HCEC 1CT (cell line): ENCODE data around the gene STAG2.
"Not testable (repeated sequence)": the region's sequence is repeated elsewhere in the genome, so short reads cannot be mapped to it uniquely, and the experiment has no call there.

Experiments
- DNase-seq: peaks from one replicate; pipeline ENCODE4 v3.0.0-alpha.2; 2017

Gene STAG2

GRCh38 chrX:123961268-123962005 lies at the start of gene STAG2:
Gene STAG2 (plus strand): TSS chrX:123961706. CDS start chrX:124022628, 60,922 bp downstream.
- DNase-seq = peak; percentile 84

GRCh38 chrX:123917069-123917468 lies 44.4 kb upstream of the STAG2 start:
- DNase-seq = no peak

- DNase-seq = no peak
These were observed 43.3 kb upstream of the STAG2 start for GRCh38 chrX:123918106-123918721.

DNA sequence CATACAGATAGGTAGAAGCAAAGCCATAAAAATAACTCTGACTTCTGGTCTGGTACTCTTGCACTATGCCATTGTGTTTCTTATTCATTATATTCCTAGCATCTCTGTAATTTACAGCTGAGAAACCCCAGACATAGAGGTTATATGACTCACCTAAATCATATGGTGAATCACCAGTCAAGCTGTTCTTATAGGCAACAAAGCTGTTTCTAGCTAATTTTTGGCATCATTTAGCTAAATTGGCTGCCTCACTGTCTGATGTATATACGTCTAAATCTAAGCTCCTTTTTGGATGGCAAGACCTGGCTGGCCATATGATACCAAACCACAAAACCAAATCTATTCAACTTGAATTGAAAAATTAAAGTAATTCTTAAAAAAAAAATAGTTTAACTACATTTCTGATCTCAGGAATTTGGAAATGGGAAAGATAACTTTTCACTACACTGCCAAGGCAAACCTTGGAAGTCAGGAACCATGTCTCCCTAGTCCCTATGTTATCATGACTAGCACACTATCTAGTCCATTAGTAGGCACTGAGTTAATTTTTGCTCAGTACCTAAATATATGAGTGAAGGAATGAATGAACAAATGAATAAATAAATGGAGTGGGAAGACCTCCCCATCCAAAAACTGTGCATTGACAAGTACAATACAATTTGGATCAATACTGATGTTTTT lies 41.3 kb upstream of the STAG2 start:
- DNase-seq = peak; percentile 71

DNA sequence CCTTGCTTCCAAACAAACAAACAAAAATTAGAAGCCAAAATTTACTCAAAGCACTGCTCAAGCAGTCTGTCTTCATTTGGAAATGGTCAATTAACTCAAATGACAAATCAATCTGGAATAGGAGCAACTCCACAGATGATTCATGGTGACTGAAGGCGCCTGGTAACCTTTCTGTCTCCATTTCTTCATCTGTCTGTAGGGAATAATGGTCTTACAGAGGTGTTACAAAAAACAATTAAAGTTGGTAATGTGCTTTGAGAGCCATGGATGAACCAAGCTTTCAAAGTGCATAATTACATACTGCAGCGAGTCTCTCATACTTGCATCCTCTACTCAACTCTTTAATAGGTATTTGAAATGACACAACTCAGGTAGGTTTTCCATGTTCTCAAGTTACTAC lies 38.3 kb upstream of the STAG2 start:
- DNase-seq = no peak

GRCh38 chrX:123924186-123924585 lies 37.3 kb upstream of the STAG2 start:
- DNase-seq = no peak

DNA sequence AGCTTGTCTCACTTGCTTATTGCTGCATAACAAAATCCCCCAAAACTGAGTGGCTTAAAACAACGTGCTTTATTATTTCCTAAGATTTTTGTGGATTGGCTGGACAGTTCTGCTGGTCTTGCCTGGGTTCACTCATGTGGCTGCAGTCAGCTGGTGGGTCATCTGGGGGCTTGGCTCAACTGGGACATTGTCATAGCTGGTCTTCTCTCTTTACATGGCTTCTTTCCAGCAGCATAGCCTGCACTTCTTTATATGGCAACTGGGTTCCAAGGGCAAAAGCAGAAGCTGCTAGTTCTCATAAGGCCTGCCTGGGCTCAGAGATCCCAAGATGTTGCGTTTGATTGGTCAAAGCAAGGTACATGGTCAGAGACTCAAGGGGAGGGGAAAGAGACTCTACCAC lies 33.7 kb upstream of the STAG2 start:
- DNase-seq = no peak

- not testable (repeated sequence) for DNase-seq
These were observed 29.5 kb upstream of the STAG2 start for GRCh38 chrX:123932055-123932454.

DNA sequence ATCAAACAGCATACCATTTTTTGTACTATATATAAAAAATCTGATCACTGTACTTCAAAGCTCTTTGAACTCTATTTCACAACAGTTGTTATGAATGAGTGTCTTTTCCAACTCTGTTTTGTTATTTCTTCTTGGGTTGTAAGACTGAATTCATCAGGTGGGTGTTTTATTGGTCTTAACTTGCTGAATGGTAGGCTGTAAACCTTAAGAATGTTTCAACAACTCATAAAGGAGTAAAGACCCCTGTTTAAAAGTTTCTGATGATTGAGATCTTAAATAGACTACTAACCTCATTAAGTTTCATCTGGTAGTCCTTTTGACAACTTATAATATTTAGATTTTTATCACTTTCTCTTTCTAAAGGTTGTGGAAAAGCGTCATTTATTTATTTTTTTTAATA lies 18.4 kb upstream of the STAG2 start:
- DNase-seq = no peak

DNA sequence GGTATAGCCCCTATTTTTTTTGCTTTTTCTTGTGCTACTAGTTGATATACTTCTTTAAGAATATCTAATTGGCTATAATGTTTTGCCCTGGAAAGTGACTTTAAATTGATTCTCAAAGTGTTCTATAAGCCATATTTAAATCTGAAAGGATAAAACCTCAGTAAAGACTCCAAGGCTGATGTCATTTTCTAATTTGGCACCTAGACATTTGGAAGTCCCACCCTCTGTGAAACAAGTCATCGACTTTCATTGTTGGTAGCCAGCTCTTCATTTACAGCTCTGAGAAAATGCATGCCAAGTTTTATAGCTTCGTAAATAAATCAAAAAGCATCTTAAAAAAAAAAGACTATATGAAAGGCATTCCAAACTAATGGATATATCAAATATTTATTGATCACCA lies 18.0 kb upstream of the STAG2 start:
- no peak for DNase-seq

DNA sequence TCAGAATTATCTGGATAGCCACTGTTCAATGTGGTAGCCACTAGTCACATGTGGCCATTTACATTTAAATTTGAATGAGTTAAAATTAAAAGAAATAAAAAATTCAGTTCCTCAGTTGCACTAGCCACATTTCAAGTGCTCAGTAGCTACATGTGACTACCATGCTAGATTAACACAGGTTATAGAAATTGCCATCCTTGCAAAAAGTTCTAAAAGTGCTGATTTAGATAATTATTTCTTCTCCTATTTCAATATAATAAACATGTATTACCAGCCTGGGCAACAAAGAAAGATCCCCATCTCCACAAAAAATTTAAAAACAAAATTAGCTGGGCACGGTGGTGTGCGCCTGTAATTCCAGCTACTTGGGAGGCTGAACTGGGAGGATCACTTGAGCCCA lies 11.7 kb upstream of the STAG2 start:
- DNase-seq = no peak

GRCh38 chrX:123959281-123960063 lies 2.0 kb upstream of the STAG2 start:
- peak; percentile 40 for DNase-seq

DNA sequence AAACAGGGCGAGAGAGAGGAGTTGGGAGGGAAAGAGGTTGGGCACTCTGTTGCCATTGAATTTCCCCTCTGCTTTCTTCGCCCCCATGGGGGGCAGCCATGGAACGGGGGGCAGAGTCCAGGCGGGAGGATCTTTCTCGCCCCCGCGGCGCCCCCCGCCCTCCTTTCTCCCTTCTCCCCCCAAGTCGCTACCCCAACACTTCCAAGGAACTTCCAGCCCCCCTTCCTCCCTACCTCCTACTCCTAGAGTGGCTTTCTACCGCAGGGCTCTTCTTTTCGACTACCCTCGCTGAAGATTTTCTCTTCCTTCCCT lies 594 bp upstream of the STAG2 start:
- no peak for DNase-seq

DNA sequence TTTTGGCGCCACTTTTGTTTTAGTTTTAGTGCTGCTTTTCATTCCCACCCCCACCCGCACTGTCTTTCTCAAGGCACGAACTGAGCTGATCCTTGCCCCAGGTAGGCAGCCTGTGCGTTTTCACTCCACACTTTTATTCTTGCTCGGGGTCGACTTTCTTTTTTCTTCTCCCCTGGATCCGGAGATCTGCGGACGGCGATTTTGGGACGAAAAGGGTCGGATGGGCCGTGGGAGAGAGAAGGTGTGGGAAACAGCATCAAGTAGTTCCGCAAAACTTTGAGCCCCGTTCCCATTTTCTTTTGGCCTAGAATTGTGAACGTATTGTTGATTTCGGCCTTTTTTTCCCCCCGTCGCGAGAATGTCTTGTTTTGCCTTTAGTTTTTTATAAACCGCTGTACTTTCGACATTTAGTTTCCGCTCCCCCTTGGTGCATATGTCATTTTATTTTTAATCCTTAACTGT lies 531 bp downstream of the STAG2 start:
- peak; percentile 22 for DNase-seq

GRCh38 chrX:123962794-123963373 lies 1.4 kb downstream of the STAG2 start:
- DNase-seq = peak; percentile 92

DNA sequence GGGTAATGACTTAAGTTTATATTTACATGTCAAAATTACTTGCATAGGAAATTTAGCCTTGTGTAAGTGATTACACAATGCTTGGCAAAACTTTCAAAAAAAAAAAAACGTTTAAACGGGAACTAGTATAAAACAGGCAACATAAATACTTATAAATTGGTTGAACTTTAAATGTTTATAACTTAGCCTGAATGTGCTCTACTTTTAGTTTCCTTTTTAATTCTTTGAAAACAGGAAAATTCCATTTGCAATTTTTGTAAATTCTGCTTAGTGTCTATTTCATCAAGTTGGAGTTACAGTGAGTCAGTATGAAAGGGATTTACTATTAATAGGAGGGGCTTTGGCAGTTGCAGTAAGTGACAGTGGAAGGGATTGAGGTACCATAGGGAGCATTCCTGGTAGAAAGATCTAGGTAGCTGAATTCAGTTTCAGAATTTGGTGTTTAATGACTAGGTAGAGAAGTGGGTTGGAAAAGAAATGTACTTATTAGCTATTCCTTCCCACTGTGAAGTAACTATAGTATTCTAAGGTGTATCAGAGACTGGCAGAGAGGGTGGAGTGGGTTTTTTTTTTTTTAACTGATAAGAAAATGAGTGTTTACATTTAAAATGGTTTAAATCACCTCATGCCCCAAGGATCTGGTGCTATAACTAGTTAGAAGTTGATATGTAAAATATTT lies 2.8 kb downstream of the STAG2 start:
- peak; percentile 45 for DNase-seq

DNA sequence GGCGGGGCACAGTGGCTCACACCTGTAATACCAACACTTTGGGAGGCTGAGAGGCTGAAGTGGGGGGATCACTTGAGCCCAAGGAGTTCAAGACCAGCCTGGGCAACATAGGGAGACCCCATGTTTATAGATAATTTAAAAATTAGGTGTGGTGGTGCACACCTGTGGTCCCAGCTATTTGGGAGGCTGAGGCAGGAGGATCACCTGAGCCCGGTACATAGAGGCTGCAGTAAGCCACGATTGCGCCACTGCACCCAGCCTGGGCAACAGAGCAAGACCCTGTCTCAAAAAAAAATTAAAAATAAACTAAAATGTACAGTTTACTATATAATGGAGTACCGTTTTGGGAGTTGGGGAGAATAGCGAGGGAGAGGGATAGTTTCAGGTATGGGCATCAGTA lies 4.2 kb downstream of the STAG2 start:
- DNase-seq = no peak

DNA sequence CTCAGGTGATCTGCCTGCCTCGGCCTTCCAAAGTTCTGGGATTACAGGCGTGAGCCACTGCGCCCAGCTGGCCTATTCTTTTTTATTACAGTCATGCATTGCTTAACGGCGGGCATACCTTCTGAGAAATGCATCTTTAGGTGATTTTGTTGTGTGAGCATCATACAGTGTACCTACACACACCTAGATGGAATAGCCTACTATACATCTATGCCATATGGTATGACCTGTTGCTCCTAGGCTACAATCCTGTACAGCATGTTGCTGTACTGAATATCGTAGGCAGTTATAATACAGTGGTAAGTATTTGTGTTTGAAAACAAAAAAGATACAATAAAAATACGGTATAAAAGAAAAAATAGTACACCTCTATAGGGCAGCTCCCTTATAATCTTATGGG lies 6.0 kb downstream of the STAG2 start:
- DNase-seq = no peak

DNA sequence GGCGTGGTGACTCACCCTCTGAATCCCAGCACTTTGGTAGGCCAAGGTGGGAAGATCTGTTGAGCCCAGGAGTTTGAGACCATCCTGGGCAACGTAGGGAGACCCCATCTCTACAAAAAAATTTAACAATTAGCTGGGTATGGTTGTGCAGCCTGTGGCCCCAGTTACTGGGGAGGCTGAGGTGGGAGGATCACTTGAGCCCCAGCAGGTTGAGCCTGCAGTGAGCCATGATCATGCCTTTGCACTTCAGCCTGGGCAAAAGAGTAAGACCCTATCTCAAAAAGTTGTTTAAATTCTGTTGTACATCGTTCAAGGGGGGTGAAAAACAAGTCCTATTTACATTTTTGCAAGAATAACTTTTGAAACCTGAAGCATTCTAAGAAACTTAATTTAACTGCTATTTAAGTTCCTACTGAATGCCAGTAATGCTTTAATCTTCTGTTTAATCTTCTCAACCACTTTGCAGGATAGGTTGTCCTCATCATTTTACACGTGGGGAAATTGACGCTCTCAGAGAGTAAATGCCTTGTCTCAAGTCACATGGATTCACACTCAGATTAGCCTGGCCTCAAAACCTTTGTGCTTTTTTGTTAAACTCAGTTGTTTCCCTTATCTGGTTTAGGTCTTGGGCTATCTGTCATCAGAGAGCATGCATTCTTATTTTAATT lies 7.0 kb downstream of the STAG2 start:
- DNase-seq = no peak

DNA sequence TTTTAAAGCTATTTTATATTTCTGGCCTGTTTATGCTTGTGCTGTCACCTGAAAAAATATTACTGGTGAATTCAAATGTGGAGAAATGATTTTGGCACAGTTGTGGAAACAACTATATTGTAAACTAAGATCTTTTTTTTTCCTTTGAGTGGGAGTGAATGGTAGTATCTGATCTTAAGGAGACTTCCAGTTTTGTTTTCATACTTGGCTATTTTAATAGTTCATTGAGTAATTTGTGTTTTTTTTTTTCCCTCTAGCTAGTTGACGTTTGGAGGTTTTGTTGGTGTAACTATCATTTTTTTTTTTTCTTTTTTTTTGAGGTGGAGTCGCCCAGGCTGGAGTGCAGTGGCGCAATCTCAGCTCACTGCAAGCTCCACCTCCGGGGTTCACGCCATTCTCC lies 10.5 kb downstream of the STAG2 start:
- DNase-seq = no peak

- no peak for DNase-seq
These were observed 12.4 kb downstream of the STAG2 start for GRCh38 chrX:123973921-123974320.

DNA sequence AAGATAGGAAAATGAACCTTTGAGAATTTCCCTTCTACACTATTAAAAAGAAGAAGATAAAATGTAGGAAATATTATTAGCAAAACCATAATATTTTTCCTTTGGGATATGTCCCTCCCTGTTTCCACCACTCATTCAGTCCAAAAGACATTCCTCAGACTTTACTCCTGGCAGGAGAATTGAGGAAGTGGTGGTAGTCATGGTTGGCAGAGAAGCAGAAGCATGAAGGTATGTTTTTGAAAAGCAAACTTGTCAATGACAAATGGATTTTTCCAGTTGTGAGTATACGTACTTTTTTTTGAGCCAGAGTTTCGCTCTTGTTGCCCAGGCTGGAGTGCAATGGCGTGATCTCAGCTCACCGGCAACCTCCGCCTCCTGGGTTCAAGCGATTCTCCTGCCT lies 13.7 kb downstream of the STAG2 start:
- no peak for DNase-seq
